ENCODE data around the gene GCNT2. TPM values are rescaled to one million over a fixed set of nuclear protein-coding genes. Genes with fewer than 3 reads are reported as not detected.

Gene GCNT2
- total RNA-seq, 1 experiment from 2014 or later: 51.2 TPM

GRCh38 chr6:10552270-10552810, 31.2 kb downstream of the GCNT2 start:
- Mint-ChIP-seq H3K27me3 (ENCODE audit: low read depth) (no peaks in the 10 kb centered on the region), H3K9me3 (no peaks in the 10 kb centered on the region), H3K27ac (no peak overlapping the region), H3K4me1 (peaks cover 57% of the 10 kb centered on the region), H3K36me3 (peaks cover 3% of the 10 kb centered on the region; the same call in 1 of the 2 replicates), H3K4me3 (no peak overlapping the region)
- ChIA-PET CTCF (no interaction called here), POLR2A (no interaction called here)
- DNase-seq (ENCODE audit: low spot score) (no peak), ATAC-seq (no peak)
- TF ChIP-seq MLX (CRISPR knock-in tag; IDR thresholded peaks at IDR 0.05) (no peak), GTF2I (CRISPR knock-in tag; conservative IDR thresholded peaks at IDR 0.05) (no peak), IRF1 (CRISPR knock-in tag; IDR thresholded peaks at IDR 0.05) (no peak), PRDM15 (CRISPR knock-in tag; IDR thresholded peaks at IDR 0.05) (no peak)

- no peaks in the 10 kb centered on the region for H3K27me3 Mint-ChIP-seq (ENCODE audit: low read depth)
- POLR2A ChIA-PET: no interaction called here
- no peaks in the 10 kb centered on the region for H3K9me3 Mint-ChIP-seq
- no peak for TF ChIP-seq ZNF263 (CRISPR knock-in tag; IDR thresholded peaks at IDR 0.05; ENCODE audit: low read depth)
- TF ChIP-seq ETV6 (CRISPR knock-in tag; IDR thresholded peaks at IDR 0.05): no peak
- TF ChIP-seq GRHL2 (CRISPR knock-in tag; IDR thresholded peaks at IDR 0.05; ENCODE audit: insufficient replicate concordance, severe bottlenecking): no peak
- TF ChIP-seq ZNF512 (CRISPR knock-in tag; IDR thresholded peaks at IDR 0.05; ENCODE audit: borderline replicate concordance): no peak
- no peak for TF ChIP-seq MXD4 (CRISPR knock-in tag; IDR thresholded peaks at IDR 0.05; ENCODE audit: borderline replicate concordance)
- TF ChIP-seq GABPB1 (CRISPR knock-in tag; IDR thresholded peaks at IDR 0.05): no peak
- TF ChIP-seq CREB1 (CRISPR knock-in tag; IDR thresholded peaks at IDR 0.05): no peak
- TF ChIP-seq ZNF138 (CRISPR knock-in tag; conservative IDR thresholded peaks at IDR 0.05): no peak
- no peak for TF ChIP-seq CDX4 (CRISPR knock-in tag; IDR thresholded peaks at IDR 0.05; ENCODE audit: borderline replicate concordance)
- no peak for TF ChIP-seq MYBL2 (CRISPR knock-in tag; IDR thresholded peaks at IDR 0.05)
- TF ChIP-seq ELF4 (CRISPR knock-in tag; IDR thresholded peaks at IDR 0.05; ENCODE audit: low read depth): no peak
- TF ChIP-seq USF2 (CRISPR knock-in tag; IDR thresholded peaks at IDR 0.05): no peak
- TF ChIP-seq ATF6 (CRISPR knock-in tag; IDR thresholded peaks at IDR 0.05): no peak
- no peak for TF ChIP-seq CBFB (CRISPR knock-in tag; IDR thresholded peaks at IDR 0.05; ENCODE audit: low read depth)
- TF ChIP-seq ZBTB43 (CRISPR knock-in tag; IDR thresholded peaks at IDR 0.05): no peak
- no peak for TF ChIP-seq IRF2 (CRISPR knock-in tag; IDR thresholded peaks at IDR 0.05; ENCODE audit: borderline replicate concordance, low read depth)
- ATAC-seq (no peak), DNase-seq (ENCODE audit: low spot score) (no peak)
- peaks cover 3% of the 10 kb centered on the region; the same call in 1 of the 2 replicates for H3K36me3 Mint-ChIP-seq
- peaks cover 61% of the 10 kb centered on the region for H3K4me1 Mint-ChIP-seq
- CTCF ChIA-PET: no interaction called here
- H3K27ac Mint-ChIP-seq: peak overlapping the region; percentile 71
- no peak overlapping the region for H3K4me3 Mint-ChIP-seq
Measured at GRCh38 chr6:10553871-10554270, 32.7 kb downstream of the GCNT2 start.
